SW480 (cell line): ENCODE measurements around the gene GPM6B.
A peak's percentile ranks its signal among the peaks of the same experiment; 100 is the strongest.

Source experiments
- DNase-seq: peaks from one replicate; pipeline ENCODE4 v3.0.0-alpha.2; 2016; ENCODE audit warnings: low spot score

GPM6B gene

GRCh38 chrX:13824746-13825145 lies 7.9 kb upstream of the GPM6B start:
- DNase-seq: no peak

GRCh38 chrX:13821738-13822137 lies 4.8 kb upstream of the GPM6B start:
- DNase-seq: no peak

DNA sequence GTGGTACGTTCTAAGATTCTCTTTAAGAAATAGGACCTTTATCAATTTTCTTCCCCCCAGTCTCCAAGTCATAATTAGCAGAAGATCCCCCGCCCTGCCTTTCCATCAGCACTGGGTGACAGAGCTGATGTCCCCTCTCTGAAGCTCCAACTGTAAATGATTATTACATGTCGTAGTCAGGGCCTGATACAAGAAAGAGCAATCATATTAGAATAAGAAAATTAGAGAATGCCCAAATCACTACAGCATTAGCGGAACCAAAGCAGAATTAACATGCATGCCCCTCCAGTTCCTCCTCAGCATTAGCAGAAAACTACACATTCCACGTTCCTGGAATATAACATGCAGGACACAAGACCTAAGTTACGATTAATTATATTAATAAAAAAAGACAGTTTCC lies 717 bp downstream of the GPM6B start:
- no peak for DNase-seq

DNA sequence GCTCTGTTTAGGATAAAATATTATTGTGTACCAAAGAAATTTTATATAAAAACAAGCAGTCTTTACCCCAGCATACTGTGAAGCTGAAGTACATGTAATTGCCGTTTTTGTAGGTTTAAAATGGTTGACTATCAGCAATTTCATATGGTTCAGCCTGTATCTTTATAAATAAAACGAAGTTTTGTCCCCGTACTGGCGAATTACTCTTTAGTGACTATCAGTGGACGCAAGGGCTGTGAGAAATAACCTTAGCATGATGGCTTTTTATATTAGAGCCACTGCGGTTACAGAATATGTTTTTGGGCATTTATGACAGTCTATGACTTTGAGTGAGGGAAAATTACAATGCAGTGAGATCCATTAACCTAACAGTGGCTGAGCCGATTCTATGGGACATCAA lies 1.2 kb downstream of the GPM6B start:
- no peak for DNase-seq

DNA sequence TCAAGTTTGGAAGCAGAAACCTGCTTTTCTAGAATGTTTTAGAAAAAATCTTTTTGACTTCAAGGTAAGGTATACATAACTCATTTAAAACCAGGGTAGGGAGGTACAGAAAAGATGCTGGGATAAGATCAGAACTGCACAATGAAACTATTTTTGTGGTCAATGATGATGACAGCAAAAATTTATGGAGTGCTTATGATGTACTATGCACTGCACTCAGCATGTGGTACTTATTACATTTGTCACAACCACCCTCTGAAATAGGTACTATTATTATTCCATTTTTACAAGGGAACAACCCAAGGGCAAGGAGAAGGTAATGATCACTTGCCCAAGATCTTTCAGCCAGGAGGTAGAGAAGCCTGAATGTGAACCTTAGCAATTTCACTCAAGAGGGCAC lies 8.0 kb downstream of the GPM6B start:
- DNase-seq: peak; percentile 56

DNA sequence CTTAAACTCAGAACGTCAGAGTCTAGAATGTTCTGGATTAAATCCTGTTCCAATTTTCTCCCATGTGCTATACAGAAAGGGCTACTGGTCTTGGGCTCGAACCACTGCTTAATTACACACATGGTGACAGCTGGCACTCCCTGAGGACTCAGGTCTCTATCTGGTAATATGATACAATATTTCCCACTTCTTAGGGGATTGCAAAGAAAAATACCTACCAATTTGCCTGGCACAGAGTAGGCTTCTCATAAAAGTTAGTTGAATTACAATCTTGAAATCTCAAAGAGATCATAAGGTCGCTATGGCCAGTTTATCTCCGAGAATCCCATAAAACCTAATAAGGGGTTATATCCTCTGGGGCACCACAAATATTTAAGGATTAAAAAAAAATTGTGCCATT lies 8.6 kb downstream of the GPM6B start:
- no peak for DNase-seq

GRCh38 chrX:13805241-13805640 lies 11.7 kb downstream of the GPM6B start:
- DNase-seq: no peak

GRCh38 chrX:13803116-13803515 lies 13.8 kb downstream of the GPM6B start:
- DNase-seq: no peak

- DNase-seq: no peak
Measured at GRCh38 chrX:13798184-13798583, 18.7 kb downstream of the GPM6B start.

DNA sequence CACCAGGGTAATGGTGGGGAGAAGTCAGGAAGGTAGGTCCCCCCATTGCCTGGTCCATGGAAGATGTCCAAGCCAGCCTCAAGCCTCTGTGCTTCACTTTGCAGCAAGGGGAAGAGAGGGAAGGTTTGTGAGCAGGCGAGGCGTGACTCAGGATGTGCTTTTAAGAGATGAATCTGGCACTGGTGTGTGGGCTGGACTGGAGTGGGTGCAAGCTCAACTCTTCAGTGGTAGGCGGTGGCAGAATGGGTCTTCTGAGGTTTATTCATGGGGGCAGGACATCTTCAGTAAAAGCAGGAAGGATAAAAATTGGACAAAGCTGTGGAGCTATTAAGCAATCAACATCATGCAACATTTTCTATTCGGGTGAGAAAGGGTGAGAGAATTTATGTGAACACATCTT lies 19.4 kb downstream of the GPM6B start:
- DNase-seq: no peak

- DNase-seq: no peak
Measured at GRCh38 chrX:13794417-13794816, 22.5 kb downstream of the GPM6B start.

GRCh38 chrX:13793897-13794296 lies 23.0 kb downstream of the GPM6B start:
- DNase-seq: no peak

DNA sequence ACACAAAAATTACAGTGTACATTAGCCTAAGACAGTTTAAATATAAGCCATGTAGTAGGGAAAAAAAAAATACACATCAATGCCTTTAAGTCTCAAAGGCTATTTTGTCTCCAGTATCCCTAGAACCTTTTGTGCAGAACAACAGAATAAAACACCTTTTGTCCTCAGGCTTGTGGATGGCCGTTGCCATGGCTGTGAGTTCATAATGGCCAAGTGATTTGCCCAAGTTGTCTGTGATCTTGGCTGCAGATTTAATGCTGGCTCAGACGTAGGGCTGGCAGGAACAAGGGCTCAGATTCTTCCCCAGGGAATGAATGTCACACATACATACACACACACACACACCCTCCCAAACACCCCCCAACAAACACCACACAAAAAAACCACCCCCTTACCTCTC lies 25.3 kb downstream of the GPM6B start:
- no peak for DNase-seq

DNA sequence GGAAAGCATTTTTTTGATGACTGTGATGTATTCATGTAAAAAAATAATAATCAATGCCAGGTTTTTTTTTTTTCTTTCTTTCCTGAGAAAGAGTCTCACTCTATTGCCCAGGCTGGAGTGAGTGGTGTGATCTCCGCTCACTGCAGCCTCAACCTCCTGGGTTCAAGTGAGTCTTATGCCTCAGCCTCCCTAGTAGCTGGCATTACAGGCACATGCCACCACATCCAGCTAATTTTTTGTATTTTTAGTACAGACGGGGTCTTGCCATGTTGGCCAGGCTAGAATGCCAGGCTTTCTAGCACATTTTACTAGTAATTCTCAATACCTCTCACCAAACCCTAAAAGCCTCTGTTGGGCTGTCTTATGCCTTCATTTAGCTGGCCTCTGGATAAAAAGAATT lies 25.7 kb downstream of the GPM6B start:
- no peak for DNase-seq

DNA sequence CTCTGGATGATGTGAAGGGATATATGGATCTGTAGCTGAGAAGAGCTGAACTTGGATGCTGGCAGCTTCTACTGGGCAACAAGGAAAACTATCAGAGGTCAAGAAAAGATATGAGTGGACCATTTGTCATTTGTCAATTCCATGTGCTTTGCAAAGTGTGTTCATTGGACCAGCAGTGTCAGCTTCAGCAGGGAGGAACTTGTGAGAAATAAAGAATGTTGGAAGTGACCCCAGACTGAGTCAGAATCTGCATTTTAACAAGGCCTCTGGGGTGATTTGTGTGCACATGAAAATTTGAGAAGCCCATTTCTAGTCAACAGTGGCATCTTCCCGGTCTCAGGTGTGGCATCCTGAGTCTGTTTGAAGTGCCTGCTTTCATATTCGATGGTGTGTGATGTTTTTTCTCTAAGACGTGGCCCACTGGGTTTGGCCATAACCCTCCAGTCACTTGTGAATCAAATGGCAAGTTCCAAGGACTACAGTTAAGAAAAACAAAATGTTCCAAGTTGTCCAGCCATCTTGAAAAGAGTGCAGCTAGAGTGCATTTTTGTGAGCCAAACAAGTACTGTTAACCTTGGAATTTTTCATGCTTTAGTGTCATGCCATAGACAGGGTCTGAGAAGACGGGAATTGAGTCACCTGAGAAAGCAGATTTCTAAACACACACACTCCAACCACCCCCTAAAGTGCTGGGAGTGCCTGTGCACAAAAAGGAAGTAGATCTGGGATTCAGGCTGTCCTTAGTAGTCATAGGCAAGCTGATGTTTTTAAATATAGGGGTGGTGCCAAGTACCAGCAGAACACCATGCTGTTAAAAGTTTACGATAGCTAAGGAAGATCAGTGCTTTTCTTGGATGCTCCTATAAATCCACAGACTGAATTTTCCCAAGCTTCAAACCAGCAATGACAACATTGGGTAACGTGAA lies 26.4 kb downstream of the GPM6B start:
- DNase-seq: no peak

- DNase-seq: no peak
Measured at GRCh38 chrX:13786048-13786447, 30.8 kb downstream of the GPM6B start.

DNA sequence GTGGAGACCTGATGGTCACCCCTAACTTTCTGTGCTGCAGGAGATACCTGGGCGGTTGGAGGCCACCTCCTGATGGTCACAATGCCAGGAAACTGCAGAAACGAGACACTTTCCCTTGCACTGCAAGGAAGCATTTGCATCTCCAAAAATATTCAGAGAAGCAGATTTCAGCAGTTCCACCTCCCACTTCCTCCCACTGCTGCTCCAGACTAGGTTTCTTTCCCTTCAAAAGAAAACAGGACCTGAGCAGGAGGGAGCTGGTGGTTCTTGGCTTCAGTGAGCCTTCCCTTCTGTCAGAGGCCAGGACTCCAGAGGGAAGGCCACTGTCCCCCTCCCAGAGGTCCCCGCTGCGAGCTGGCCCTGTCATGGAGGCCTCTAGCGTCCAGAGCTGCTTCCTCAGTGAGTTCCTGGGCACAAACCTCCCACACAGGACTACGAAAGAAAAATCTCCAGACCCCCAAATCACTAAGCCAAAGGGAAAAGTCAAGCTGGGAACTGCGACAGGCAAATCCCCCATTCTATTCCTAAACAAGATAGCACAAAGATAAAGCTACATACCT lies 35.9 kb downstream of the GPM6B start:
- DNase-seq: no peak

DNA sequence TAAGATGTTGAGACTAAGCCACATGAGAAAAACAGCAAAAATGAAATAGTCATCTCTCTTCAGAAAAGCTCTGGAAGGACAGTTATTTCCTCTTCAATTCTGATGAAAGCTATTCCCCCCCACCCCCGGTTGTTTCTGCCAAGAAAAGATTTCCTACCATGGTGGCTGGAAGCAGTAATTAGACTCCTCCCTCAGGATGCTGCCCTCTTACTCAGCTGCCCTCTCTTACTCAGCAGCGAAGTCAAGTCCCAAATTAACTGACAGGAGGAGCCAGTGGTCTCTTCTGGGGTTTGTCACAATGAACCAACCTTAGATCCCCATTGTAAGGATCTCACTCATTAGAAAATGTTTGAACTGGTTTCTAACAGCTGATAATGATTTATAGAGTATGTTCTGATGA lies 38.0 kb downstream of the GPM6B start:
- DNase-seq: no peak

DNA sequence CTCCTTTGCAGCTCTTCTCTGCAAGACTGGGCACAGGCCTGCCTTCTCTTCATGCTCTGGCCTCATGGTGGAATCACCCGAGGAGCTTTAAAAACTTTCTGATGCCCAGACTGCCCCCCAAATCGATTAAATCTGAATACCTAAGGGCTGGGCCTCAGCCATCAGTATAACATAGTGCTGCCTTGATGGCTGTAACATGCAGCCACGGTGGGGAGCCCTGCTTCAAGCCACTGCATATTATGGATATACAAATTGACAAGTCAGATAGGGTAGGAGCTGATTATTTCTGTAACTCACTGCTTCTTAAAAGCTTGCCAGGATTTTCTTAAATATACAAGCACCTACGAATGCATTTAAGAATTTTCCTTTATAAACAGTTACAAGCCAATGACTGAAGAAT lies 40.5 kb downstream of the GPM6B start:
- DNase-seq: no peak

GRCh38 chrX:13775837-13776236 lies 41.1 kb downstream of the GPM6B start:
- DNase-seq: no peak

DNA sequence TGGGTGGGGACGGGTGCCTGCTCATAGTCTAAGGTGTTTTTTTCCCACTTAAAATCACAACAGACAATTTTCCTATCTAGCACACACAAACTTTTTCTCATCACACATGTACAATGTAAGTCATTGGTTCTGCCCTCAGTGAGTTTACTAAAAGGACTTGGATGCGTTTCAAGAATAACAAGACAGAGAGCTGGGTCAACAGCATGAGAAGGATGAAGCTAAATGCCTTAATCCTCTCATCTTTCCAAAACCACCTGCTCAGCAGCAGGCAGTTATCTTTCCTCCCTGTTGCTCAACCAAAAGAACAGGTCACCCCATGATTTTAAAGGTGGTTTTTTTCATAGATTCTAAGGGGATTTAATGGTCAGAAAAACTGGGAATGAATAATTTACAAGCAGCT lies 42.2 kb downstream of the GPM6B start:
- no peak for DNase-seq

DNA sequence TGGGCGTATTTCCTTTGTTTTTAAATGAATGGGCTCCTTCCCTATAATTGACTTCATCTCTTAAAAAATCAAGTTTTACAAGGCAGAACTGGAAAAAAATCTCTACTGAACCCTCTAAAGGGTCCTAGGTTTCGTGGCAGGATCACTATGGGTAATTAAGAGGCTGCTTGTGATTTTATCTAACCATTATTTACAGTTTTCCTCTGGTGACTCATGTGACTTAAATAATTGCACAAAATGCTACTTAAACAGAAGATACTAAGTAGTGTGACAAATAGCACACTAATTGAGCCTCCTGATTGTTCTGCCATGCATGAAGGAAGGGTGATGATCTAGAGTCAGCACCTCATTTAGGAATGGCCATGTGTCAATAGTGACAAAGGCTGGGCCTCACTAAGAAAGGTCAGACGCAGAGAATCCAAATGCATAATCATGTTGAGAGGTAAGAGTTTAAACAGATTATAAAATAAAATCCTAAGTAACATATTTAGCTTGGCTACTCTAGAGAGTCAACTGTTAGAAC lies 46.8 kb downstream of the GPM6B start:
- no peak for DNase-seq

DNA sequence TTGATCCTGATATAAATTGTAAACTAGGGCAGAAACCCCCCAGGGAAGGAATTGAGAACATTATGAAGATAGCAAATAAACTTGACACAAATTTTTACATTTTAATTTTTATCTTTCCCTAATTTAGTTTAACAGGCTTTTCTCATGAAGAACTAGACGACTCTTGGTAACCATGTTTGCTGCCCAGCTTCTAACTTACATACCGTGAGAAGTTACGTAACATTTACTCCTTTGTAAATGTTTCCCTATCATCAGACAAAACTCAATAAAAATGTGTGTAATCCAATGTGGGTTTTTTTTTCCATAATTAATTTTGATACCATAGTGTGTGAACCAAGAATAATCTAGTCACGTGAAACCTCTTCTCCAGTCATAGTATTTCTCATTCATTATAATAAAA lies 48.0 kb downstream of the GPM6B start:
- no peak for DNase-seq

GRCh38 chrX:13764765-13765164 lies 52.1 kb downstream of the GPM6B start:
- DNase-seq: no peak
